Activated naive CD8-positive, alpha-beta T cell treated with anti-CD3 and anti-CD28 coated beads for 36 hours (primary cell): ENCODE measurements around the gene NUDCD3. TPM values are rescaled to one million over a fixed set of nuclear protein-coding genes. Genes with fewer than 3 reads are reported as not detected.
A peak's percentile ranks its signal among the peaks of the same experiment; 100 is the strongest.

Experiments used
- DNase-seq: peaks from one replicate; pipeline ENCODE4 v3.0.0; 2021
- H3K27ac Mint-ChIP-seq: one replicate; pipeline ENCODE4 v1.8.0; 2022; ENCODE audit warnings: mild to moderate bottlenecking, moderate library complexity, mixed read lengths
- H3K27me3 Mint-ChIP-seq: one replicate; pipeline ENCODE4 v1.8.0; 2022; ENCODE audit warnings: mild to moderate bottlenecking, mixed read lengths
- H3K36me3 Mint-ChIP-seq: one replicate; pipeline ENCODE4 v1.8.0; 2021; ENCODE audit warnings: mild to moderate bottlenecking, mixed read lengths
- H3K4me1 Mint-ChIP-seq: one replicate; pipeline ENCODE4 v1.8.0; 2021; ENCODE audit warnings: mixed read lengths
- H3K4me3 Mint-ChIP-seq: one replicate; pipeline ENCODE4 v1.8.0; 2022; ENCODE audit warnings: mild to moderate bottlenecking, moderate library complexity, mixed read lengths
- H3K9me3 Mint-ChIP-seq: one replicate; pipeline ENCODE4 v1.8.0; 2022; ENCODE audit warnings: mixed read lengths
- total RNA-seq, 2 experiments: library from RNA; stranded (reverse); gene quantifications; one replicate each; pipeline ENCODE4 v1.2.3, GENCODE V29; 2021

The NUDCD3 gene
- total RNA-seq, 2 experiments from 2014 or later = 94.9 to 96.9 TPM

GRCh38 chr7:44383566-44383965 lies 106.9 kb downstream of the NUDCD3 start:
- H3K9me3 Mint-ChIP-seq = no peaks in the 10 kb centered on the region
- no peaks in the 10 kb centered on the region for H3K27me3 Mint-ChIP-seq
- no peak overlapping the region for H3K27ac Mint-ChIP-seq
- peaks cover 7% of the 10 kb centered on the region for H3K36me3 Mint-ChIP-seq
- no peak for DNase-seq
- H3K4me3 Mint-ChIP-seq = no peak overlapping the region
- H3K4me1 Mint-ChIP-seq = peaks cover 4% of the 10 kb centered on the region

GRCh38 chr7:44382459-44383265 lies 107.8 kb downstream of the NUDCD3 start:
- Mint-ChIP-seq H3K9me3 (no peaks in the 10 kb centered on the region), H3K4me1 (peaks cover 4% of the 10 kb centered on the region), H3K4me3 (no peak overlapping the region), H3K36me3 (peaks cover 6% of the 10 kb centered on the region), H3K27me3 (no peaks in the 10 kb centered on the region), H3K27ac (peak overlapping the region; percentile 48)
- DNase-seq = no peak

GRCh38 chr7:44381494-44382220 lies 108.8 kb downstream of the NUDCD3 start:
- Mint-ChIP-seq H3K27me3 (no peaks in the 10 kb centered on the region), H3K27ac (no peak overlapping the region), H3K4me1 (peaks cover 4% of the 10 kb centered on the region), H3K4me3 (no peak overlapping the region), H3K36me3 (peaks cover 3% of the 10 kb centered on the region), H3K9me3 (no peaks in the 10 kb centered on the region)
- no peak for DNase-seq

- Mint-ChIP-seq H3K27ac (no peak overlapping the region), H3K4me3 (no peak overlapping the region), H3K27me3 (no peaks in the 10 kb centered on the region), H3K36me3 (peaks cover 3% of the 10 kb centered on the region), H3K9me3 (no peaks in the 10 kb centered on the region), H3K4me1 (peaks cover 4% of the 10 kb centered on the region)
- DNase-seq = no peak
These were observed 109.5 kb downstream of the NUDCD3 start for GRCh38 chr7:44380831-44381493.

- DNase-seq = no peak
- Mint-ChIP-seq H3K9me3 (no peaks in the 10 kb centered on the region), H3K4me1 (peaks cover 4% of the 10 kb centered on the region), H3K36me3 (peaks cover 3% of the 10 kb centered on the region), H3K27me3 (no peaks in the 10 kb centered on the region), H3K27ac (peak overlapping the region; percentile 38), H3K4me3 (no peak overlapping the region)
These were observed 110.1 kb downstream of the NUDCD3 start for GRCh38 chr7:44380189-44380830.

DNA sequence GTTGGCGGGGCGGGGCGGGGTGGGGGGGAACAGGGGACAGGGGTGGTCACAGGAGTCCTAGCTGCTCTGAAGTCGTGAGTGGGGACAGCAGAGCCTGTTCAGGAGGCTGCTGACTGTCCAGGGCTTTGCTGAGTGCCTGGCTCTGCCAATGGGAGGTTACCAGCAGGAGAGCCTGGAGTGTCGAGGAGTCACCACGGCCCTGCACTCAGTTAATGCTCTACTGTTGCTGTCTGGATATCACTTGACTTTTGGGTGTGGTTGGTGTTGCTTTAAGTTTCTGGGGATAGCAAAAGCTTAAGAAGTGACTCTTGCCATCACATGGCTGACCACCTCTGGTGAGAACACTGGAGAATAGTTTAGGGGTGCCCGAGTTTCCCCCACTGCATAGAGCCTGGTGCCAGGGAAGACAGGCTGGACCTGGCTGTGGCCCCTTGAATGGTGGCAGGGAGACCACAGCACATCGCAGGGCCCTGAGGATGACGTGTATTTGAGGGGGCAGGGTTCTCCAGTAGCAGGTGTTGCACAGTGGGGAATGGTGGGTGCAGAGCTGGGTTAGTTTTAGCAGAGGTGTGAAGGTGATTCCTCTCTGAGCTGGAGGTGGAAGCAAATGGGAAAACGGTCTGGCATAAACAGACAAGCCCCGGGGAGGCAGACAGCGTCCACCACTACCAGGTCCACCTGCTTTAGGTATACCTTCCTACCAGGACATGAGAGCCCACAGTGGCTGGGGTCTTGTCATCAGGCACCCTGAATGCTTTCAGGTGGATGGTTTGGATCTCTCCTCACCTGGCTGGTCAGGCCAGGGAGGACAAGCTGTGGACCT lies 110.9 kb downstream of the NUDCD3 start:
- peaks cover 4% of the 10 kb centered on the region for H3K4me1 Mint-ChIP-seq
- H3K27me3 Mint-ChIP-seq = no peaks in the 10 kb centered on the region
- peaks cover 2% of the 10 kb centered on the region for H3K36me3 Mint-ChIP-seq
- DNase-seq = no peak
- no peaks in the 10 kb centered on the region for H3K9me3 Mint-ChIP-seq
- no peak overlapping the region for H3K4me3 Mint-ChIP-seq
- peak overlapping the region; percentile 38 for H3K27ac Mint-ChIP-seq

GRCh38 chr7:44378744-44379143 lies 111.7 kb downstream of the NUDCD3 start:
- Mint-ChIP-seq H3K4me3 (no peak overlapping the region), H3K4me1 (peaks cover 4% of the 10 kb centered on the region), H3K27me3 (no peaks in the 10 kb centered on the region), H3K36me3 (peaks cover 2% of the 10 kb centered on the region), H3K27ac (peak overlapping the region; percentile 48), H3K9me3 (no peaks in the 10 kb centered on the region)
- DNase-seq = no peak

DNA sequence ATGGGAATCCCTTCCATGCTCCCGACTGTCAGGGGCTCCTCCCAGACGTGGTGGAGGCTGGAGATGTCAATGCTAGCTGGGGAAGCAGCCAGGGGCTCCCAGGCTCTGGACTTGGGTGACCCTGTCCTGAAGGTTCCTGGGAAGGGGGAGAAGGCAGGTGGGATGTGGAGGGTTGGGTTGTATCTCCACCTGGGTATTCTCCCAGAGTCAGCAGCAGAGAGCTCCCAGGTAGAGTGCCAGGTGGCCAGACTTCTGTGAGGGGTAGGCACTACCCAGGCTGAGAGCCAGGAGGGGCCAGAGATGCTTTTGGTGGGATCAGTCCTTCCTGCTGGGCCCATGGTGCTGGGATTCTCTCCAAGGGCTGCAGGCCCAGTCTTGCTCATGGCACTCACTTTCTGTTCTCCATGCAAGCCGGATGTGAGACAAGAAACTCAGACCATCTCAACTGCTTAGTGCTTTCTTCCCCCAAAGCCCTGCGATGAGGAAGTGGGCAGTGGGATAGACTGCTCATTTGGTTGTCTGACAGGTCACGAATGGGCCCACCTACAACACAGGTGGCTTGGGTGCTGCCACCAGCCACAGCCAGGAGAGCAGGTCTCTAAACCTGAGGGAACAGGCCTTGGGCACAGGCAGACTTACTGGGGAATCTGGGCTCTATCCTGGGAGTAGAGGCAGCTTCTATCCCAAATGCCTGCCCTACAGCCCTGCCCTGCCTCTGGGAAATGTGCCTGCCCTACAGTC lies 112.6 kb downstream of the NUDCD3 start:
- no peaks in the 10 kb centered on the region for H3K27me3 Mint-ChIP-seq
- no peak for DNase-seq
- no peaks in the 10 kb centered on the region for H3K9me3 Mint-ChIP-seq
- H3K27ac Mint-ChIP-seq = peak overlapping the region; percentile 39
- H3K4me1 Mint-ChIP-seq = peaks cover 4% of the 10 kb centered on the region
- no peak overlapping the region for H3K4me3 Mint-ChIP-seq
- H3K36me3 Mint-ChIP-seq = peaks cover 2% of the 10 kb centered on the region

DNA sequence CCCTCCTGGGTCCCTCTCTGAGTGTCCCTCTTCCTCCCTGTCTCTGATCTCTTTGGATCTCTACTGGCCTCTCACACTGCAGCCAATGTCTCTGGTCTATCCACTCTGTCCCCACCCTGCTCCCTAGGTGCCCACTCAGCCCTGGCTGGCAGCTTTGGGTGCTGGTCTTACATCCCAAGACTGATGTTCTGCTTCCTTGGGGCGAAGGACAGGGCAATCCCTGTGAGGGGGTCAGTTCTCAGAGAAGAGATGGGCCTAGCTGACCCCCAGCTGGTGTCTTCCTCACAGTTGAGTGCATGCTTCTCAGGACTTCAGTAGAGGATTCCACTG lies 113.4 kb downstream of the NUDCD3 start:
- no peak for DNase-seq
- Mint-ChIP-seq H3K27ac (peak overlapping the region; percentile 39), H3K27me3 (no peaks in the 10 kb centered on the region), H3K4me3 (no peak overlapping the region), H3K9me3 (no peaks in the 10 kb centered on the region), H3K4me1 (peaks cover 4% of the 10 kb centered on the region), H3K36me3 (peaks cover 2% of the 10 kb centered on the region)

DNA sequence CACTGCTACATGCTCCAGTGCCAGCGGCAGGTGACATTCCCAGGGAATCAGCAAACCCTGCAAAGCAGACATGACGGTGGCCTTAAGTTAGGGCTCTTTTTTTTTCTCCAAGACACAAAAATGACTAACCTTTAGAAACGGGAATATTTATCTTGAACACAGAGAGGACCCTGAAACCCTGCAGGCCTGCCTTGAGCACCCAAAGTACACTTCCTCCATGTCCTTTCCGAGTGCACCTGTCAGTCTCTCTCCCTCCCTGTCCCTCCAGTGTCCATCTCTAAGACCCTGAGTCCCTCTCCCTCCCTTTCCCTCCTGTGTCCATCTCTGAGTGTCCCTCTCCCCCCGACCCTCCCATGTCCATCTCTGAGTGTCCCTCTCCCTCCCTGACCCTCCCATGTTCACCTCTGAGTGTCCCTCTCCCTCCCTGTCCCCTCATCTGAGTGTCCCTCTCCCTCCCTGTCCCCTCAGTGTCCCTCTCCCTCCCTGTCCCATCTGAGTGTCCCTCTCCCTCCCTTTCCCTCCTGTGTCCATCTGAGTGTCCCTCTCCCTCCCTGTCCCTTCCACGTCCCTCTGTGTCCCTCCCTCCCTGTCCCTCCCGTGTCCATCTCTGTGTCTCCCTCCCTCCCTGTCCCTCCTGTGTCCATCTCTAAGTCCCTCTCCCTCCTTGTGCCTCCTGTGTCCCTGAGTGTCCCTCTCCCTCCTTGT lies 113.9 kb downstream of the NUDCD3 start:
- Mint-ChIP-seq H3K27ac (no peak overlapping the region), H3K9me3 (no peaks in the 10 kb centered on the region), H3K27me3 (peaks cover under 1% of the 10 kb centered on the region), H3K36me3 (peaks cover 2% of the 10 kb centered on the region), H3K4me1 (peaks cover 4% of the 10 kb centered on the region), H3K4me3 (no peak overlapping the region)
- DNase-seq = no peak

DNA sequence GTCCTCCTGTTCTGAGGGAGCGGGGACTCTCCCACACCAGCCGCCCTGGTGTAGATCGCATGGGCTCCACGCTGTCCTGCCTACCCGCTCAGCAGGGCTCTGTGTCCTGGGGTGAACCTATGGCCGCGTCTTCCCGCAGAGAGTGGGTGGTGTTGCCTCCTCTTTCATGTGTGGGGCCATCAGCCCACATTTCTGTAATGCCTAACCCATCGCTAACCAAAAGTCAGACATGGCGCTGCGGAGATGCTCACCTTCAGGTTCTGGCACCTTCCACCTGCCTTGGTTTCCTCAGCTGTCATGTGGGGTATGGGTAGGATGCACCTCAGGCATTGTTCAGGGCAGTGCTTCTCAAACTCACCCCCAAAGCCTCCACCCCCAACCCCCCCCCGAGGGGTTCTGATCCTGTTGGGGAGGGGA lies 114.5 kb downstream of the NUDCD3 start:
- Mint-ChIP-seq H3K36me3 (peaks cover 2% of the 10 kb centered on the region), H3K27me3 (peaks cover 7% of the 10 kb centered on the region), H3K27ac (no peak overlapping the region), H3K9me3 (no peaks in the 10 kb centered on the region), H3K4me1 (peaks cover 4% of the 10 kb centered on the region), H3K4me3 (no peak overlapping the region)
- no peak for DNase-seq

DNA sequence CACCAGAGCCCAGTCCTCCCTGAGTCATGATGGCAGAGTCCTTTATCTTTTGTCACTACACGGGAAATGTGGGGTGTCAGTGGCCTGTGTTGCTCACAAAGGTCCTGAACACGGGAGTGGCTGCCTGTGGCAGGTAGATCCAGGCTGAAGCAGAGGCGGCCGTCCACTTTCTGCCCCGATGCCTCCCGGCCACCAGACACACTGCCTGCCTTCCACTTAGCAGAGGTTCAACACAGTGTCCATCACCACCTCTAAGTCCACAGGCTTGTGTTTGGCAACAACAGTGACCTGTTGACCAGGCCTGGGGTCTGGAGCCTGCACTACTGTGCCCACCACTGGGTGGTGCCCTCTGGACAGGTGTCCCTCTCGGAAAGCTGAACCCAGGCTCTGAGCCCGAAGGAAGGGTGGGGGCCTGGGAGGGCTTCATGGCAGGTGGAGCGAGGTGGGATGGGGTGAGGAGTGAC lies 115.2 kb downstream of the NUDCD3 start:
- Mint-ChIP-seq H3K4me1 (peaks cover 4% of the 10 kb centered on the region), H3K36me3 (no peaks in the 10 kb centered on the region), H3K4me3 (no peak overlapping the region), H3K9me3 (no peaks in the 10 kb centered on the region), H3K27ac (no peak overlapping the region), H3K27me3 (peaks cover 13% of the 10 kb centered on the region)
- DNase-seq = no peak

- H3K27me3 Mint-ChIP-seq = peaks cover 18% of the 10 kb centered on the region
- DNase-seq = no peak
- no peaks in the 10 kb centered on the region for H3K36me3 Mint-ChIP-seq
- peaks cover 11% of the 10 kb centered on the region for H3K4me1 Mint-ChIP-seq
- H3K4me3 Mint-ChIP-seq = no peak overlapping the region
- peaks cover 2% of the 10 kb centered on the region for H3K9me3 Mint-ChIP-seq
- H3K27ac Mint-ChIP-seq = no peak overlapping the region
These were observed 116.3 kb downstream of the NUDCD3 start for GRCh38 chr7:44374007-44374763.
